Epidermal melanocyte (primary cell): Measurements from ENCODE around the gene CBLL1.
A peak's percentile ranks its signal among the peaks of the same experiment; 100 is the strongest.

Experiments used
- DNase-seq: peaks from one replicate; pipeline ENCODE4 v3.0.0; 2011; ENCODE audit warnings: low spot score; ENCODE audit not compliant: insufficient read length

Gene CBLL1, protein sequence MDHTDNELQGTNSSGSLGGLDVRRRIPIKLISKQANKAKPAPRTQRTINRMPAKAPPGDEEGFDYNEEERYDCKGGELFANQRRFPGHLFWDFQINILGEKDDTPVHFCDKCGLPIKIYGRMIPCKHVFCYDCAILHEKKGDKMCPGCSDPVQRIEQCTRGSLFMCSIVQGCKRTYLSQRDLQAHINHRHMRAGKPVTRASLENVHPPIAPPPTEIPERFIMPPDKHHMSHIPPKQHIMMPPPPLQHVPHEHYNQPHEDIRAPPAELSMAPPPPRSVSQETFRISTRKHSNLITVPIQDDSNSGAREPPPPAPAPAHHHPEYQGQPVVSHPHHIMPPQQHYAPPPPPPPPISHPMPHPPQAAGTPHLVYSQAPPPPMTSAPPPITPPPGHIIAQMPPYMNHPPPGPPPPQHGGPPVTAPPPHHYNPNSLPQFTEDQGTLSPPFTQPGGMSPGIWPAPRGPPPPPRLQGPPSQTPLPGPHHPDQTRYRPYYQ

DNA sequence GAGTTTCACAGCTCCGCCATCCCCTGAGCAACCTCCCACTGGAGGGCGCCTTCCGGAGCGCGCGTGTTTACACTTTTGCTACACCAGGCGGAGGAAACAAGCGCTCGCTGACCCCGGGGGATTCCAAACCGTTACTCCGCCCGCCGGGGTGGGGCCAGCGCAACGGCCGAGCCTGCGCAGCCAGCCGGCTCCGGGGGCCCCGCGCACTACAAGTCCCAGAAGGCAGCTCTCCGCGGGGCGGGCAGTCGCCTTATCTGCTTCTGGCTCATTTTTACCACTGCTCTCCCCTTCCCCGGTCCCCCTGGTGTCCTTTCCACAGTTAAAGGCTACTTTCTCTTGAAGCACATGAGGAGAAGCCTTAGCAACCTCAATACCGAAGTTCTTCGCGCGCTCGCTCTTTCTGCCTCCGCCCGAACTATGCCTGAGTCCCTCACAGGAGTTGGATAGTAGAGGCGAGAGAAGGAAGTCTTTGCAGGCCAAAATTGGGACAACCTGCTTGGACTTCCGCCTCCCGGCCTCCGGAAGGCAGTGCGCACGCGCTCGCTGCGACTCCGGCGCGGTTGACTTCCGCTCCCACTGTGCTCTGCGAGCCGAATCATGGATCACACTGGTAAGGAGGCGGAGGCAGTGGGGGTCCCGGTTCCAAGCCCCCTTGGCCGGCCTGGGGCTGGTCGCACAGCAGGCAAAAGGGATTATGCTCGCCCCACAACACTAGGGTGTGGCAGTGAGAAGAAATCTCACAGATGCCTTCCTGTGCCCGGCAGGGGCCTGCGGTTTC lies at the start of gene CBLL1:
CBLL1 (plus strand) TSS at position 576 of the 778 bp plus-strand sequence; CDS start at position 598, 22 bp downstream.
- DNase-seq: peak; percentile 72

DNA sequence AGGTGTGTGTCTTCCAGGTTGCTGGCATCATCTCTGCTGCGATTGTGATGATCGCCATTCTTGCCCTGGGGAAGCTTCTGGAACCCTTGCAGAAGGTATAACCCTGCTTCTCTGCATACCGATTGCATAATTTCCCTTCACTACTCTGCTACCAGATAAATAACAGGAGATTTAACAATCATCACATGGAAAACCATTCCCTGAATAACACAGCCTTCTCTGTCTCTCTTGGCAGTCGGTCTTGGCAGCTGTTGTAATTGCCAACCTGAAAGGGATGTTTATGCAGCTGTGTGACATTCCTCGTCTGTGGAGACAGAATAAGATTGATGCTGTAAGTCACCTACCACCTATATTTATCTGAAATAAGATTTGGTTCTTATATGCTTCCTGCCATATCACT lies 49.6 kb upstream of the CBLL1 start:
- DNase-seq: no peak

DNA sequence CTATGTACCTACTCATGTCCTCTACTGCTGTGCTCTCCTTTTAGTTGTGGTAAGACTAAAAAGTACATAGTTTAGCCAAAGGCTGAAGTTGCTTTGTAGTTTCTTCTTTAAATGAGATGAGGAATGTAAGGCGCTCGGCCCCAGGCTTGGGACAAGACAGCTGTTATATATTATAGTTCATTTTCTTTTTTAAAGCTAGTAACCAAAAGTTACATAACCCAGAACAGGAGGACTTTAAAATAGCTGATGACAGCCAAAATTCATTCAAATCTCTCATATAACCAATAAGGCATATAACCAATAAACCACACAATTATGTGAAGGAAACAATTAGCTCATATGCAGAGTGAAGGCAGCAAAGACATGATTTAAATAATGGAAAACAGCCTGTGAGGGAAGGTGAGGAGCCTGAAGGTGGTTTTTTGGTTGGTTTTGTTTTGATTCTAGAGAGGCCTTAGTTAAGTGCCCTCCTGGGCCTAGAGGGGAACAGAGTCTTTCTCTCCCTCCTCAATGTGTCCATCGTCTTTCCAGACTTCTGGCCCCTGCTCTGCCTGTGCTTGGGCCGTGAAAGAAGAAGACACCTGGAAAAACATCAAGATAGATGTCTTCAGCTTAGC lies 47.5 kb upstream of the CBLL1 start:
- DNase-seq: no peak

DNA sequence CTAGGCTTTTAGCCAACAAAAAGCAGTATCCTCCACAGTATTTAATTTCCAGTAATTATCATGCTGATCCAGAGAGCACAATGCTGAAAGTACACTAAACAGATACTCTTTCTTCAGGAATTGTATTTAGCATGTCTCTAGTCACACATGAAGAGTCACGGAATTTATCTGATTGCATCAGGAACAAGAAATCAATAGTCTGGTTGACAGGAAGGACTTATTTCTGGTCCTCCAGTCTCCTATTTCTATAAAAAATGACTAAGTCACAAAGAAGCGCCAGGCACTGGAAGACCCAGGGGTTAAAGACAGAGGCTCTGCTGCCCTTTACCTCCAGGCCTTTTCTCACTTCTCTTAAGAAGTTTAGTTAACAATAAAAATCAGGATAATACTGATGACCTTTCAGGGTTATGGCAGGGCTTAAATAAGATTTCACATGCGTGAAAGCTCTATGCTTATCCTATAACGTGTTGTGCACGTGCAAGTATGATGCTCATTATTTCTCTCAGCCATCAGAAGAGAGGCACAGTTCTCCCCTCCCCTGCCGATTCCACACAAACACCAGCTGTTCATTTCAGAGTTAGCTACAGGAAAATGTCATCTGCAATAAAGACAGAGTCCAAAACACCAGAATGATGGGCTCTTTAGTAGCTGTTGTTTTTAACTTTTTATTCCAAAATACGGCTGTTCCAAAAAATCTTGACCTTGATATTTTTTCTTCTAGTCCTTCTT lies 46.5 kb upstream of the CBLL1 start:
- no peak for DNase-seq

DNA sequence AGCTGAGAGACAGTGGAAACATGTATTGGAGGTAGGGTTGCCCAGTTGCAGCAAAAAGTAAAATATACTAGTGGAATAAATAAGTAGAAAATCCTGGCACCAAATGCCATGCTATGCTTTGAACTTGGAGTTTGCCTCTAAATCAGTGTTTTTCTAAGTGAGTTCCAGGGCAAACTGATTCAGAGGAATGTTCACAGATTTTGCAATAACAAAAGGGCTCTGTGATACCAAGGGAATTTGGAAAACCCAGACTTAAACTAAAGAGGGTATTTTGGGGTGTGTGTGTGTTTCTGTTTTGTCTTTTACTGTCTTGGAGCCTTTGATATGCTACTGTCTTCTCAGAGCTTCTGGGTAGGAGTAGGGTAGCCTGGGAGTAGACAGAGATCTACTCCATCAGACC lies 43.4 kb upstream of the CBLL1 start:
- no peak for DNase-seq

DNA sequence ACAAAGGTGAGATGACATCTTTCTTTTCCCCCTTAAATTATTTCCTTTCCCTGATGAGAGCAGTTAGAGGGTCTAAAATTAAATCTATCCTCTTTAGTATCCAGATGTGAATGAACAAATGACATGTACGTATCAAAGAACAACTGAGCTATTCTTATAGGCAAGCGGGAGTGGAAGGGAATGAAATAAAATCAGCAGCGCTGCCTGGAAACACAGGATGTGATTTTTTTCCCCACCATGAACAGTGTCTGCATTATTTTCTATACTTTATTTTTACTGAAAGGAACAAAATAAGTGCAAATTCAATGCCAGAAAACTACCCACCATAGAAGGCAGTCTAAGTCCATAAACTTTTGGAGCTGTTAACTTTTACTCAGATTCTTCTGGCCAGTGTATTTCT lies 42.8 kb upstream of the CBLL1 start:
- DNase-seq: no peak

DNA sequence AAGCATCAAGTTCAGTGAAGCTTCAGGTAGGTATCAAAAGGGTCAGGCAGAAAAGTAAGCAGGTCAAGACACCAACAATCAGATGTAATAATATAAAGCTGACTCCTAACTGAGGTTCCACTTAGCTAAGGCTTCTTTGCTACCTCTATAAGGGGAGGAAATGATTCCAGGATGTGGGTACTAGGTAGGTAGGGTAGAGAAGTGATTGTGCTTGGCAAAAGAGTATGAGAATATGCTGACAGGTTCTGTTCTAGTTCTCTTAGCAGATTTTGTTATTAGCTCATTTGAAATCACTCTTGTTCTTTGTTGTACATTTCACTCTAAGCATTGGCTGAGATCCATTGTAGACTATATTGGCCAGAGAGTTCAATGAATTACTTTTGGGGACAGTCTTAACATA lies 40.7 kb upstream of the CBLL1 start:
- DNase-seq: no peak

DNA sequence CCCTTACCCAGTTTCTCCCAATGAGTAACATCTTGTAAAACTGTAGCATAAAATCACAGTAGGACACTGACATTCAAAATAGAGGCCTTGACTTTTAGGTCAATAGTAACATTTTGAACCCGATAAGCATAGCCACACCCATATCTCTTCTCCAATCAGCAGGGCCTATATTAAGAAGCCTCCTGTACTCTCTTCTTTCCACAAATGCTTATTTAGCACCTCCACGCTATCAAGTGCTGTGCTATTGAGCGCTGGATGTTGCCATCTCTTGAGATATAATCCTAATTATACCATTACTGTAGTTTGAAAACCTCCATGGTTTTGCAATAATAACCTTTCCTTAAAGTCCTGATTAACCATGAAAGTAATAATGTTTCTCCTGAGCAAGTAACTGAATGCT lies 40.1 kb upstream of the CBLL1 start:
- DNase-seq: no peak

DNA sequence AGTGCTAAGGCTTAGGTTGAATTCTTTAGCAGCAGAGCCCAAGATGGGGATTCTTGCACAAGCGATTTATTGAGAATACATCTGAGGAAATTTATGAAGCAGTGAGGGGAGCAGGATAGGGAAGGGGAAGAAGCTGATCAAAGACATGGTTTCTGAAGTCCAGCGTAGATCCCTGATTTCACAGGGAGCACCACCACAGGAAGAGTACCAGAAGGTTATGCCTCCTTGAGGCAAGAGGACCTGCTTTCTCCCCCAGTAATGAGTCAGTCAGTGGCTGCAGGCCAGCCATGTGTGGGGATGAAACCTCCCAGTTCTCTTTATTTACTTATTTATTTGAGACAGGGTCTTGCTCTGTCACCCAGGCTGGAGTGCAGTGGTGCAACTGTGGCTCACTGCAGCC lies 35.0 kb upstream of the CBLL1 start:
- no peak for DNase-seq

DNA sequence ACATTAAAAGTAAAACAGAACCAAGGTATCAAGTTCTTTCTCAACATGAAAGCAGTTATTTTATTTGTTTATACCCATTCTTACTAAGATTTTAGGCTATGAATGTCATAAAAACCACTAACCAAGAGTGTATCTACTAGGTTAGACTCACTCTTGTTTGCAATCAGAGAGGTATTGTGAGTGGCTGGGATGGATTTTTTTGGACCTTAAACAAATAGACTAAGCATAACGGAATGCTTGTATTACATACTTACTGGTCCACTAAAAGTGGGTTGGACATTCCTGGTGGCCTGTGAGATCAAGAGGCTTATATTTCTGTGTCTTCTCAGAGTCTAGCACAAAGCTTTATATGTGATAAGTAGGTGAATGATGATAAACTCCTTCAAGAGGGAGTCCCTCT lies 32.6 kb upstream of the CBLL1 start:
- no peak for DNase-seq

DNA sequence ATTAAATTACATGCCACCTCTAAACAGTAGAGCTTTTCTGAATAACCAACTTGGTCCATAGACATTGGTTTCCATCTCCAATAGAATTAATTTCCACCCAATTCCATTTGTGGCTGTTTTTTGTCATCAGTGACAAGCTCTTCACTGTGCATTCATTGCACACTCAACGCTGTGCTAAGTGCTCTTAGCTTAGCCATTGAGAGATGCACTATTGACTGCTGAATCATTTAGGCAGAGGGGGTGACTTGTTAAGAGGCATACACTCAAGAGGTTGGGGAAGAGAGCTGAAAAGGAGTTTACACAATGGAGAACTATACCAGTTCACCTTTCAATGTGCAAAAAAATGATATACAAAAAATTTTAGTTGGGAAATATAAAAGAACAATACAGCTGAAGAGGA lies 31.9 kb upstream of the CBLL1 start:
- no peak for DNase-seq

DNA sequence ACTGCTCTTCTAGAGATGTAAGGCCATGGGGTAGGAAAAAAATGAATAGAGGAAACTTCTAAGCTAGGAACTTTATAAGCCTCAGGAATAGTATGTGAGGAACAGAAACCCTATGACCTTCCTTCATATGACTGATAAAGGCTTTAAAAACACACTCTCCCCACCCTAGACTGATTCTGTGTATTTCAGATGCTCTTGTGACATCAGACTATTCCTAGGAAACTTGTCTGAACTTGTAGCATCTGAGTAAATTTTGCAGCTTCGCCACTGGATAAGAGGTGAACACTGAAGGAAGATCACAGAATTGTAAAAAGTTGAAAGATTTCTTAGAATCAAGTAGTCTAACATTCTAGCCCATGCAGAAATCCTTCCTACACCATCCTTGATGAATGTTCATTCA lies 31.0 kb upstream of the CBLL1 start:
- no peak for DNase-seq

DNA sequence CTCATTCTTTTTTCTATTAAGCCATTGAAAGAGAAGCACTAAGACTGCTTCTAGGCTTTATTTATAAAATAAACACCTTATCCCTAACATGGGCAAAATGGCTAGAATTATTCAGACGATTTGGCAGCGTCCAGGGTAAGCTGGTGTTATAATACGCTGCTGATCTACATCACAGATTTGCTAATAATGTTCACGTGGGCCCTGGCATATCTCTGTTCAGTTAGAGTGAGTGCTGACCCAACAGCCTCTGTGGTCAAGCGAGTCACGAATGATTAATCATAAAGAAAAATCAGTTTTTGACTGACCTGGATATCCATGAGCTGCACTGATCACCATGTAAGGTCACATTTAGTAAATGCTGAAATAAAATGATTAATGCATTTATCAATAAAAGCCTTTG lies 28.4 kb upstream of the CBLL1 start:
- no peak for DNase-seq

DNA sequence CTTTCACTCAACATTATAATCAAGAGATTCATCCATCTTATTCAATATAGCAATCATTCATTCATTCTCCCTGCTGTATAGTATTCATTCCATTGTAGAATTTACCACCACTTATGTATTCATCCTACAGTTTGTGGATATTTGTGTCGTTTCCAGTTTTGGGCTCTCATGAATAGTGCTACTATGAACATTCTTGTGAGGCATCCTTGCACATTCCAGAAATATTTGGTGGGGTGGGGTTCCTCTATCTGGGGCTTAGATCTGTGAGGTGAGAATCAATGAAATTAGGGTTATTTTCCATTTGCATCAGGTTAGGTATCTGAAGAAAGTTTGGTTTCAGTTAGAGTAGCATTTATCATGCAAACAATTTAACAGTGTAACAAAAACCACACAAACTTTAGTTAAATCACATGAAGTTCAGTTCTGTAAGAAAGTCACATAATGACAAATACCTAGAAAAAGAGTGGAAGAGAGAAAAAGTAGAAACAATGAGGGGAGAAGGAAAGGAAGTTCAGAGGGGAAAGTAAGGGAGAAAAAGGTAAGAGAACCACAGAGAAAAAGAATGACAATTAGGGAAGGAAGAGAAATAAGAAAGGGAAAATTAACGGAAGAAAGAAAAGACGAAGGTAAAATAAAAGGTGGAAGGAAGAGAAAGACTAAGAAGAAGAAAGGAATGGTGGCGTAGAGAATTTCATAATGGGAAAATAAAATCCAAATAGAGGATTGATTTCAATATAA lies 25.3 kb upstream of the CBLL1 start:
- no peak for DNase-seq

DNA sequence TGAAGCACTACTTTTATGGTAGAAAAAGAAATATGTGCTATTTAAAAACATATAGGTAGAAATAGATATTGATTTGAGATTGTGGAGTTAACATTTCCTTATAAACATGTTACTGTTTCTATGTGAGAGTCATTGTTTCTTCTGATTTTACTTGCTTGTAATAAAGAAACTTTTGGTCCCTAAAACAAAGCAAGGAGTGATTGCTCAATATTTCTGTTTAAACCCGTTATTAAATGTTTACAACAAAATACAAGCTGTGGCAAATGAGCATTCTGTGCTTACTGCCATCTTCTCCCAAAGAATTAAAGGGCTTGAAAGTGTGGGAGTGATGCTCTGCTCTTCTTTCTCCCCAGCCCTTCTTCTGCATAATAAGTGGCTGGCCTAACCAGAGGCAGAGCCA lies 22.7 kb upstream of the CBLL1 start:
- DNase-seq: no peak

DNA sequence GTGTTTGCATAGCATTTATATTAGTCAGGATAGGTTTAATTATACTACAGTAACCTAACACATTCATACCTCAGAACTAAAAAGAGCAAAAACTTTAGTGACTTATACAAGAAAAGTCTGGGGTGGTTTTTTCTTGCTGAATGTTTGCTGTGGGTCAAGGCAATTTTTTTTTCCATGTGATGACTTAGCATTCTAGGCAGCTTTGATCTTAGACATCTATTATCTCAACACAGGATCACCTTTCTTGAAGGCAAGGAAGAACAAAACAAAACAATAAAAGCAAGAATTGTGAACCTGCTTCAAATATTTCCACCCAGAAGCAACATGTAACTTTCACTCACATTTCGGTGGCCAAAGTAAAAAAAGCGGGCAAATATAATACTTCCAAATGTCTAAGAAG lies 20.7 kb upstream of the CBLL1 start:
- no peak for DNase-seq

DNA sequence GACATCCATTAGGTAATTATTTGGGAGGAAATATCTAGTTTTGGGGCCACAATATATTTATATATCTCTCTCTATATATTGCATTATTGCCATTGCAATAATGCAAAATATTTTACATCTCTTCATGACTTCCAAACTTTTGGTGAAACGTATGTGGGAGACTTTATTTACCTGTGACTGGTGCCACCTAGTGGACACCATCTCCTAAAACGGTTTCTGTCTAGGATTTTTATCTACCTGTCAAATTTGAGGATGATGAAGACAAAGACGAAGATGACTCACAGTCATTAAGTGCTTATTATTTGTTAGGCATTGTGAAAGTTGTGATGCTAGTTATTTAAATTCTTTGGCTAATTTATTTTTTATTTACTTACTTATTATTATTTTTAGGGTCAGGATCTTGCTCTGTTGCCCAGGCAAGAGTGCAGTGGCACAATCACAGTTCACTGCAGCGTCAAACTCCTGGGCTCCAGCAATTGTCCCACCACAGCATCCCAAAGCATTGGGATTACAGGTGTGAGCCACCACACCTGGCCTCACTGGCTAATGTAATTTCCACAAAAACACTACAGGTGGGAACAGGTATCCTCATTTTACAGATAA lies 18.7 kb upstream of the CBLL1 start:
- DNase-seq: peak; percentile 74

DNA sequence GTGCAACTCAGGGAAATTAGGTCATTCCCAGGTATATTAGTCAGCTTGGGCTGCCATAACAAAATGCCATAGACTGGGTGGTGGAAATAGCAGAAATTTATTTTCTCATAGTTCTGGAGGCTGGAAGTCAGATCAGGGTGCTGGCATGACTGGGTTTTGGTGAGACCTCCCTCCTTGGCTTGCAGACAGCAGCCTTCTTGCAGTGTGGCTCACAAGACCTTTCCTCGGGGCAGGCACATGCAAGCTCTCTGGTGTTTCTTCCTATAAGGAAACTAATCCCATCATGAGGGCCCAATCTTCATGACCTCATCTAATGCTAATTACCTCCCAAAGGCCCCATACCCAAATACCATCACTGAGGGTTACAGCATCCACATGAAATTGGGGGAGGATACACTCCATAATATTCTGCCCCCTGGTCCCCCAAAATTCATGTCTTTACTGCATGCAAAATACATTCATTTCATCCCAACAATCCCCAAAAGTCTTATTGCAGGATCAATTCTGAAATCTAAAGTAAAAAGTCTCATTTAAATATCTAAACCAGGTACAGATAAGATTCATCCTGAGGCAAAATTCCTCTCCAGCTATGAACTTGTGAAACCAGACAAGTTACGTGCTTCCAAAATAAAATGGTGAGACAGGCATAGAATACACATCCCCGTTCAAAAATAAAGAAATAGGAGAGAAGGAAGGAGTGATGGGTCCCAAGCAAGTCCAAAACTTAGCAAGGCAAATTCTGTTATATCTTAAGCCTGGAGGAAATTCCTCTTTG lies 17.4 kb upstream of the CBLL1 start:
- no peak for DNase-seq

DNA sequence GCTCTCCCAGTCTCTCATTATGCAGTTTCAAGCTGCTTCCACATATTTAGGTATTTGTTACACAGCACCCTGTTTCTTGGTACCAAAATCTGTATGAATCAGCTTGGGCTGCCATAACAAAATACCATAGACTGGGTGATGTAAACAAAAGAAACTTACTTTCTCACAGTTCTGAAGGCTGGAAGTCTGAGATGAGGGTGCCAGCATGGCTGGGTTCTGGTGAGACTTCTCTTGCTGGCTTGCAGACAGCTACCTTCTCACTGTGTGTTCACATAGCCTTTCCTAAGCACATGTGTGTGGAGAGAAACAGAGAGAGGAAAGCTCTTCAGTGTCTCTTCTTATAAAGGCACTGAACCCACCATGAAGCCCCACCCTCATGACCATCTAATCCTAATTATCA lies 15.7 kb upstream of the CBLL1 start:
- DNase-seq: no peak
